NCI-H2196 (cell line): ENCODE results near the gene CEP63.

Experiments used
- DNase-seq: peaks from one replicate; lab custom pipeline; 2025; ENCODE audit not compliant: unreplicated experiment; lab: John Stamatoyannopoulos, UW

Gene CEP63

GRCh38 chr3:134606033-134607025 is 120.5 kb downstream of the CEP63 start:
- DNase-seq, result no peak

- DNase-seq, result no peak
Observed at GRCh38 chr3:134607054-134608022, 121.5 kb downstream of the CEP63 start.

GRCh38 chr3:134608023-134608770 is 122.3 kb downstream of the CEP63 start:
- no peak for DNase-seq

GRCh38 chr3:134608771-134609435 is 123.0 kb downstream of the CEP63 start:
- DNase-seq, result no peak

- no peak for DNase-seq
Observed at GRCh38 chr3:134609821-134610431, 124.1 kb downstream of the CEP63 start.

GRCh38 chr3:134610432-134611385 is 124.9 kb downstream of the CEP63 start:
- DNase-seq, result no peak

GRCh38 chr3:134611516-134611915 is 125.7 kb downstream of the CEP63 start:
- no peak for DNase-seq

- DNase-seq, result no peak
Observed at GRCh38 chr3:134613006-134613520, 127.2 kb downstream of the CEP63 start.

GRCh38 chr3:134614955-134615354 is 129.1 kb downstream of the CEP63 start:
- DNase-seq, result no peak

GRCh38 chr3:134615743-134616142 is 129.9 kb downstream of the CEP63 start:
- no peak for DNase-seq

- no peak for DNase-seq
Observed at GRCh38 chr3:134617608-134618477, 132.0 kb downstream of the CEP63 start.

- no peak for DNase-seq
Observed at GRCh38 chr3:134618478-134619300, 132.8 kb downstream of the CEP63 start.

- no peak for DNase-seq
Observed at GRCh38 chr3:134619301-134619615, 133.4 kb downstream of the CEP63 start.

GRCh38 chr3:134619884-134620445 is 134.1 kb downstream of the CEP63 start:
- no peak for DNase-seq

GRCh38 chr3:134620476-134621115 is 134.7 kb downstream of the CEP63 start:
- no peak for DNase-seq

- DNase-seq, result no peak
Observed at GRCh38 chr3:134621854-134622253, 136.0 kb downstream of the CEP63 start.
